Central memory CD4-positive, alpha-beta T cell (primary cell): ENCODE data around the gene TBL3.

Source experiments
- DNase-seq: peaks from one replicate; pipeline ENCODE4 v3.0.0; 2022

TBL3 gene

GRCh38 chr16:1964506-1965395 lies 7.1 kb upstream of the TBL3 start, which contains the start of gene RPS2:
Gene RPS2 (minus strand): TSS chr16:1964826. CDS start chr16:1964625, 201 bp downstream.
- peak; percentile 98 for DNase-seq

GRCh38 chr16:1965396-1966001 lies 6.4 kb upstream of the TBL3 start:
- DNase-seq: no peak

GRCh38 chr16:1966460-1966859 lies 5.4 kb upstream of the TBL3 start, which contains the start of gene RNF151:
Gene RNF151 (plus strand): TSS chr16:1966856. CDS start chr16:1966882, 26 bp downstream.
- DNase-seq: no peak

- no peak for DNase-seq
Measured at GRCh38 chr16:1968146-1968953, 3.5 kb upstream of the TBL3 start.

- no peak for DNase-seq
Measured at GRCh38 chr16:1972490-1972877, 631 bp downstream of the TBL3 start.

- no peak for DNase-seq
Measured at GRCh38 chr16:1973461-1974156, 1.8 kb downstream of the TBL3 start.

- no peak for DNase-seq
Measured at GRCh38 chr16:1974157-1975070, 2.6 kb downstream of the TBL3 start.

GRCh38 chr16:1975432-1976215 lies 3.8 kb downstream of the TBL3 start:
- no peak for DNase-seq

GRCh38 chr16:1976216-1976520 lies 4.3 kb downstream of the TBL3 start:
- no peak for DNase-seq

- no peak for DNase-seq
Measured at GRCh38 chr16:1976951-1977874, 5.4 kb downstream of the TBL3 start.

GRCh38 chr16:1977875-1978268 lies 6.0 kb downstream of the TBL3 start:
- no peak for DNase-seq

GRCh38 chr16:1978476-1979120 lies 6.7 kb downstream of the TBL3 start:
- DNase-seq: no peak

GRCh38 chr16:1979271-1980029 lies 7.6 kb downstream of the TBL3 start:
- no peak for DNase-seq

GRCh38 chr16:1980030-1980769 lies 8.3 kb downstream of the TBL3 start:
- DNase-seq: no peak

- DNase-seq: no peak
Measured at GRCh38 chr16:1980770-1981087, 8.9 kb downstream of the TBL3 start.

GRCh38 chr16:1981398-1981836 lies 9.6 kb downstream of the TBL3 start, which contains the start of gene NOXO1:
Gene NOXO1 (minus strand): TSS chr16:1981469. CDS start chr16:1981179, 290 bp downstream.
- no peak for DNase-seq

GRCh38 chr16:1982013-1982433 lies 10.2 kb downstream of the TBL3 start:
- DNase-seq: no peak
